Gastrocnemius medialis (tissue), 4 donors: ENCODE data around the gene PLAGL2. TPM values are rescaled to one million over a fixed set of nuclear protein-coding genes. Genes with fewer than 3 reads are reported as not detected.

Experiments used
- ATAC-seq, 2 donors: fragments of 150-250 bp; one replicate each; pipeline ENCODE4 v1.9.1; 2016
- DNase-seq, 2 donors: peaks; one replicate each; pipeline ENCODE4 v3.0.0-alpha.2; 2019
- H3K27ac ChIP-seq, 4 donors: fragments of 200-600 bp; sonication (generic); 1 replicate in 1 of 4; 2 replicates in 3 of 4; pipeline ENCODE4 v1.5.1; 2016 to 2018; ENCODE audit warnings: mild to moderate bottlenecking in 2 of 4, moderate library complexity in 1 of 4
- H3K27me3 ChIP-seq, 3 donors: fragments of 200-600 bp; sonication (generic) in 2 of 3; 1 replicate in 1 of 3; 2 replicates in 2 of 3; pipeline versions ENCODE4 v1.5.1 to v1.6.0; 2016 to 2019; ENCODE audit warnings: mild to moderate bottlenecking in 1 of 3, moderate library complexity in 1 of 3
- H3K36me3 ChIP-seq, 2 donors: fragments of 200-600 bp; sonication (generic) in 1 of 2; one replicate each; pipeline ENCODE4 v1.5.1; 2017 to 2018
- H3K4me1 ChIP-seq, 2 donors: fragments of 200-600 bp; sonication (generic) in 1 of 2; one replicate each; pipeline ENCODE4 v1.5.1; 2016 to 2017; ENCODE audit warnings: mild to moderate bottlenecking in 2 of 2
- H3K4me3 ChIP-seq, 4 donors: fragments of 200-600 bp; sonication (generic) in 3 of 4; 1 replicate in 1 of 4; 2 replicates in 3 of 4; pipeline ENCODE4 v1.5.1; 2016 to 2019; ENCODE audit warnings: mild to moderate bottlenecking in 2 of 4
- H3K9me3 ChIP-seq, 3 donors: fragments of 200-600 bp; sonication (generic) in 2 of 3; 1 replicate in 1 of 3; 2 replicates in 2 of 3; pipeline ENCODE4 v1.5.1; 2016 to 2019
- POLR2A ChIP-seq, 2 donors: fragments of 450-650 bp; IDR thresholded peaks; one replicate each; pipeline ENCODE4 v1.6.1; 2017; ENCODE audit warnings: antibody characterized with exemption in 2 of 2, mild to moderate bottlenecking in 2 of 2, moderate library complexity in 2 of 2
- in situ Hi-C, 4 donors: fragments of 200-750 bp; cut with MboI; loops; one replicate each; pipeline versions ENCODE4 v1.15.0 to v1.8.0; 2017; ENCODE audit warnings: low sequenced_read_pairs in 4 of 4
- intact Hi-C: fragments of 100-400 bp; cut with DNase I; formaldehyde crosslinking; loops from one replicate; pipeline ENCODE4 v1.15.1; 2023; ENCODE audit warnings: low total_unique reads
- total RNA-seq, 4 donors: library from RNA; depleted of rRNA; stranded (reverse); fragments of >200 nt; gene quantifications; one replicate each; pipeline versions ENCODE4 v1.1.0 to v1.2.3, GENCODE V29; 2016
- TF ChIP-seq, protein P1 (sequence below), 5 experiments: fragments of 450-650 bp in 3 of 5; fragments of 200-600 bp in 2 of 5; sonication (generic) in 2 of 5; IDR thresholded peaks in 4 of 5; conservative IDR thresholded peaks in 1 of 5; 1 replicate in 4 of 5; 2 replicates in 1 of 5; pipeline ENCODE4 v1.5.1; 2016 to 2019; ENCODE audit warnings: antibody characterized with exemption in 5 of 5, mild to moderate bottlenecking in 3 of 5, moderate library complexity in 3 of 5

PLAGL2 gene
- total RNA-seq, 4 donors from 2014 or later = 1.4 to 6.5 (median 5.8) TPM

- ATAC-seq (no peak), DNase-seq (no peak)
- no peak for TF ChIP-seq POLR2A (IDR thresholded peaks at IDR 0.05)
- TF ChIP-seq, protein P1, sequence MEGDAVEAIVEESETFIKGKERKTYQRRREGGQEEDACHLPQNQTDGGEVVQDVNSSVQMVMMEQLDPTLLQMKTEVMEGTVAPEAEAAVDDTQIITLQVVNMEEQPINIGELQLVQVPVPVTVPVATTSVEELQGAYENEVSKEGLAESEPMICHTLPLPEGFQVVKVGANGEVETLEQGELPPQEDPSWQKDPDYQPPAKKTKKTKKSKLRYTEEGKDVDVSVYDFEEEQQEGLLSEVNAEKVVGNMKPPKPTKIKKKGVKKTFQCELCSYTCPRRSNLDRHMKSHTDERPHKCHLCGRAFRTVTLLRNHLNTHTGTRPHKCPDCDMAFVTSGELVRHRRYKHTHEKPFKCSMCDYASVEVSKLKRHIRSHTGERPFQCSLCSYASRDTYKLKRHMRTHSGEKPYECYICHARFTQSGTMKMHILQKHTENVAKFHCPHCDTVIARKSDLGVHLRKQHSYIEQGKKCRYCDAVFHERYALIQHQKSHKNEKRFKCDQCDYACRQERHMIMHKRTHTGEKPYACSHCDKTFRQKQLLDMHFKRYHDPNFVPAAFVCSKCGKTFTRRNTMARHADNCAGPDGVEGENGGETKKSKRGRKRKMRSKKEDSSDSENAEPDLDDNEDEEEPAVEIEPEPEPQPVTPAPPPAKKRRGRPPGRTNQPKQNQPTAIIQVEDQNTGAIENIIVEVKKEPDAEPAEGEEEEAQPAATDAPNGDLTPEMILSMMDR (IDR thresholded peaks at IDR 0.05 in 4 of 5, conservative IDR thresholded peaks at IDR 0.05 in 1 of 5) = no peak
- in situ Hi-C loops = no loop called here
- H3K27me3 ChIP-seq = no peaks in the 10 kb centered on the region
- no peak overlapping the region for H3K4me3 ChIP-seq
- intact Hi-C loops = no loop called here
- no peaks in the 10 kb centered on the region for H3K9me3 ChIP-seq
- peaks cover 13 to 18% of the 10 kb centered on the region in 2 donors for H3K4me1 ChIP-seq
- H3K36me3 ChIP-seq = peaks cover 0 to 57% of the 10 kb centered on the region in 2 donors
- H3K27ac ChIP-seq = peak overlapping the region; percentile 42 to 72 (median 58)
Observed at GRCh38 chr20:32227306-32227705, 19.8 kb upstream of the PLAGL2 start.

DNA sequence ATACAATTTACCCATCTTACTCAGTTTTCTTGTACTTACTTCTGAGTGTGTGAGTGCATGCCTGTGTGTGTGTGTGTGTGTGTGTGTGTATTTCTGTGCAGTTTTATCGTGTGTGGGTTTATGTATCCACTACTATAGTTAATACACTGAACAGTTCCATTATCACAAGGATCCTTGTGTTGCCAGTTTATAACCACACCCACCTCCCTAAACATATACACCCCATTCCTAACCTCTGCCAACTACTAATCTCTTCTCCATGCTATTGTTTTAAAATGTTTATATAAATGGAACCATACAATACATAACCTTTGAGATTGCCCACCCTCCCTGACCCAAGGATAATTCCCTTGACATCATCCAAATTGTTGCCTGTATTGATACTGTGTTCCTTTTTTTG lies 18.8 kb upstream of the PLAGL2 start:
- Histone ChIP-seq H3K4me1 (peaks cover 13 to 18% of the 10 kb centered on the region in 2 donors), H3K36me3 (peaks cover 0 to 57% of the 10 kb centered on the region in 2 donors), H3K27ac (no peak overlapping the region), H3K9me3 (no peaks in the 10 kb centered on the region), H3K4me3 (no peak overlapping the region), H3K27me3 (no peaks in the 10 kb centered on the region)
- intact Hi-C loops (no loop called here), in situ Hi-C loops (no loop called here)
- DNase-seq (no peak), ATAC-seq (no peak)
- TF ChIP-seq POLR2A (IDR thresholded peaks at IDR 0.05) = no peak

- ATAC-seq = no peak
- no peaks in the 10 kb centered on the region for H3K9me3 ChIP-seq
- no peak overlapping the region for H3K4me3 ChIP-seq
- H3K27me3 ChIP-seq = no peaks in the 10 kb centered on the region
- intact Hi-C loops (no loop called here), in situ Hi-C loops (no loop called here)
- no peak for DNase-seq
- no peak overlapping the region for H3K27ac ChIP-seq
- H3K36me3 ChIP-seq = peaks cover 0 to 62% of the 10 kb centered on the region in 2 donors
- TF ChIP-seq, protein P1 (IDR thresholded peaks at IDR 0.05 in 4 of 5, conservative IDR thresholded peaks at IDR 0.05 in 1 of 5) = no peak
- no peak for TF ChIP-seq POLR2A (IDR thresholded peaks at IDR 0.05)
- H3K4me1 ChIP-seq = peaks cover 13 to 18% of the 10 kb centered on the region in 2 donors
Observed at GRCh38 chr20:32224463-32224862, 16.9 kb upstream of the PLAGL2 start.

GRCh38 chr20:32218156-32218900 lies 10.8 kb upstream of the PLAGL2 start:
- intact Hi-C loops = no loop called here

More at GRCh38 chr20:32218156-32218900, 10.8 kb upstream of the PLAGL2 start:
- Histone ChIP-seq H3K4me1 (no peaks in the 10 kb centered on the region), H3K27me3 (no peaks in the 10 kb centered on the region), H3K4me3 (no peak overlapping the region), H3K36me3 (peaks cover 0 to 76% of the 10 kb centered on the region in 2 donors), H3K27ac (no peak overlapping the region), H3K9me3 (no peaks in the 10 kb centered on the region)
- no peak for ATAC-seq
- no peak for DNase-seq
- in situ Hi-C loops = no loop called here
- TF ChIP-seq POLR2A (IDR thresholded peaks at IDR 0.05) = no peak
- TF ChIP-seq, protein P1 (IDR thresholded peaks at IDR 0.05 in 4 of 5, conservative IDR thresholded peaks at IDR 0.05 in 1 of 5) = no peak
